ENCODE data around the gene ITSN1. TPM values are rescaled to one million over a fixed set of nuclear protein-coding genes. Genes with fewer than 3 reads are reported as not detected.

The ITSN1 gene
- total RNA-seq, 3 donors from 2014 or later = 39.5 to 113 (median 58.3) TPM

DNA sequence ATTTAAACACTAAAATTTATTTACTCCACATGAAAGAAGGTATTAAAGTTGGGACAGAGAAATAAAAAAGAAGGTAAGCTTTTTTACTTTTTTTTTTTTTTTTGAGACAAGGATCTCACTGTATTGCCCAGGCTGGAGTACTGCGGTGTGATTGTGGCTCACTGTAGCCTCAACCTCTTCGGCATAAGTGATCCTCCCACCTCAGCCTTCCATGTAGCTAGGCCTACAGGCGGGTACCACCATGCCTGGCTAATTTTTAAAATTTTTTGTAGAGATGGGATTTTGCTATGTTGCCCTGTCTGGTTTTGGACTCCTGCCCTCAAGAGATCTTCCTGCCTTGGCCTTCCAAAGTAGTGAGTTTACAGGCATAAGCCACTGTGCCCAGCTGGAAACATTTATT, 106.6 kb downstream of the ITSN1 start:
- Histone ChIP-seq H3K4me1 (no peaks in the 10 kb centered on the region), H3K9me3 (peaks cover 8 to 13% of the 10 kb centered on the region in 2 donors), H3K27ac (no peak overlapping the region), H3K36me3 (no peaks in the 10 kb centered on the region), H3K4me3 (no peak overlapping the region), H3K27me3 (no peaks in the 10 kb centered on the region)
- intact Hi-C loops (cut with DNase I; ENCODE audit: low total_unique reads) = no loop called here
- no peak for TF ChIP-seq POLR2A (IDR thresholded peaks at IDR 0.05)
- TF ChIP-seq, protein P1, sequence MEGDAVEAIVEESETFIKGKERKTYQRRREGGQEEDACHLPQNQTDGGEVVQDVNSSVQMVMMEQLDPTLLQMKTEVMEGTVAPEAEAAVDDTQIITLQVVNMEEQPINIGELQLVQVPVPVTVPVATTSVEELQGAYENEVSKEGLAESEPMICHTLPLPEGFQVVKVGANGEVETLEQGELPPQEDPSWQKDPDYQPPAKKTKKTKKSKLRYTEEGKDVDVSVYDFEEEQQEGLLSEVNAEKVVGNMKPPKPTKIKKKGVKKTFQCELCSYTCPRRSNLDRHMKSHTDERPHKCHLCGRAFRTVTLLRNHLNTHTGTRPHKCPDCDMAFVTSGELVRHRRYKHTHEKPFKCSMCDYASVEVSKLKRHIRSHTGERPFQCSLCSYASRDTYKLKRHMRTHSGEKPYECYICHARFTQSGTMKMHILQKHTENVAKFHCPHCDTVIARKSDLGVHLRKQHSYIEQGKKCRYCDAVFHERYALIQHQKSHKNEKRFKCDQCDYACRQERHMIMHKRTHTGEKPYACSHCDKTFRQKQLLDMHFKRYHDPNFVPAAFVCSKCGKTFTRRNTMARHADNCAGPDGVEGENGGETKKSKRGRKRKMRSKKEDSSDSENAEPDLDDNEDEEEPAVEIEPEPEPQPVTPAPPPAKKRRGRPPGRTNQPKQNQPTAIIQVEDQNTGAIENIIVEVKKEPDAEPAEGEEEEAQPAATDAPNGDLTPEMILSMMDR (IDR thresholded peaks at IDR 0.05) = no peak
- TF ChIP-seq POLR2AphosphoS5 (IDR thresholded peaks at IDR 0.05) = no peak
- no peak for DNase-seq (ENCODE audit: low spot score in 2 of 2)

DNA sequence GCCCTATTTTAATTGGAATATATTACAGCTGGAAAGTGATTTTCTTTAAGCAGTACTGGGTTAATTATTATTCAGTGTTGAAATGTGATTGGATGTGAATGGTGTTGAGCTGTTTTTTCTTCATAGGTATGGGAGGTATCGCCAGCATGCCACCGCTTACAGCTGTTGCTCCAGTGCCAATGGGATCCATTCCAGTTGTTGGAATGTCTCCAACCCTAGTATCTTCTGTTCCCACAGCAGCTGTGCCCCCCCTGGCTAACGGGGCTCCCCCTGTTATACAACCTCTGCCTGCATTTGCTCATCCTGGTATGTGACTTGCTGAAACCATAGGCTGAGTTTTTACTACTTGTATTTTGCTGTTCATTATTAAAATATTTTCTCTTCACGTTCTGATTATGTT, 107.7 kb downstream of the ITSN1 start:
- H3K27me3 ChIP-seq = no peaks in the 10 kb centered on the region
- intact Hi-C loops (cut with DNase I; ENCODE audit: low total_unique reads) = loop anchor here (5.0 kb wide), 1 partner anchor 153 kb away; no protein-coding TSS in a partner anchor
- no peaks in the 10 kb centered on the region for H3K36me3 ChIP-seq
- H3K4me3 ChIP-seq = no peak overlapping the region
- H3K4me1 ChIP-seq = no peaks in the 10 kb centered on the region
- H3K27ac ChIP-seq = no peak overlapping the region
- DNase-seq (ENCODE audit: low spot score in 2 of 2) = no peak
- TF ChIP-seq POLR2AphosphoS5 (IDR thresholded peaks at IDR 0.05) (no peak), POLR2A (IDR thresholded peaks at IDR 0.05) (no peak)
- TF ChIP-seq, protein P1 (IDR thresholded peaks at IDR 0.05) = no peak
- peaks cover 8 to 13% of the 10 kb centered on the region in 2 donors for H3K9me3 ChIP-seq

- no peak overlapping the region for H3K27ac ChIP-seq
Measured at GRCh38 chr21:33751120-33751519, 108.8 kb downstream of the ITSN1 start.

DNA sequence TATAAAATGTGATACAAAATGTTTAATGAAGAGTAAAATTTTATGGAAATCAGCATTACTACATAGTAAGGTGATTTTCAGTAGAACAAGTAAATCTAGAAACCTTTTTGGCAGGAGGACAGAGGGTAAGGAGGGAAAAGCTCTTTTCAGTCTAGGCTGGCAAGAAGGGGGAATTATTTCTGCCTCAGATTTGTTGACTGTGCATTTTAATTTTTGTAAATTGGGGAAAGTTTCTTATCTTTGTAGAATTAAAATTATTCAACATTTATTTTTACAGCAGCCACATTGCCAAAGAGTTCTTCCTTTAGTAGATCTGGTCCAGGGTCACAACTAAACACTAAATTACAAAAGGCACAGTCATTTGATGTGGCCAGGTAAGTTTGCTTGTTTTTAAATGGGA, 109.2 kb downstream of the ITSN1 start:
- no peak overlapping the region for H3K27ac ChIP-seq
- H3K36me3 ChIP-seq = no peaks in the 10 kb centered on the region
- DNase-seq (ENCODE audit: low spot score in 2 of 2) = no peak
- peaks cover 6 to 13% of the 10 kb centered on the region in 2 donors for H3K9me3 ChIP-seq
- no peak overlapping the region for H3K4me3 ChIP-seq
- H3K27me3 ChIP-seq = no peaks in the 10 kb centered on the region
- no peaks in the 10 kb centered on the region for H3K4me1 ChIP-seq
- intact Hi-C loops (cut with DNase I; ENCODE audit: low total_unique reads) = loop anchor here (5.0 kb wide), 1 partner anchor 154 kb away; no protein-coding TSS in a partner anchor
- TF ChIP-seq, protein P1 (IDR thresholded peaks at IDR 0.05) = no peak
- TF ChIP-seq POLR2AphosphoS5 (IDR thresholded peaks at IDR 0.05) (no peak), POLR2A (IDR thresholded peaks at IDR 0.05) (no peak)

More at GRCh38 chr21:33751120-33751519, 108.8 kb downstream of the ITSN1 start:
- DNase-seq (ENCODE audit: low spot score in 2 of 2) = no peak
- no peaks in the 10 kb centered on the region for H3K36me3 ChIP-seq
- peaks cover 8 to 13% of the 10 kb centered on the region in 2 donors for H3K9me3 ChIP-seq
- intact Hi-C loops (cut with DNase I; ENCODE audit: low total_unique reads) = loop anchor here (5.0 kb wide), 1 partner anchor 154 kb away; no protein-coding TSS in a partner anchor
- H3K4me3 ChIP-seq = no peak overlapping the region
- no peaks in the 10 kb centered on the region for H3K27me3 ChIP-seq
- TF ChIP-seq POLR2AphosphoS5 (IDR thresholded peaks at IDR 0.05) (no peak), POLR2A (IDR thresholded peaks at IDR 0.05) (no peak)
- TF ChIP-seq, protein P1 (IDR thresholded peaks at IDR 0.05) = no peak
- no peaks in the 10 kb centered on the region for H3K4me1 ChIP-seq

- Histone ChIP-seq H3K4me3 (no peak overlapping the region), H3K9me3 (peaks cover 0 to 8% of the 10 kb centered on the region in 2 donors), H3K4me1 (no peaks in the 10 kb centered on the region), H3K27ac (no peak overlapping the region), H3K36me3 (no peaks in the 10 kb centered on the region), H3K27me3 (no peaks in the 10 kb centered on the region)
- no peak for DNase-seq (ENCODE audit: low spot score in 2 of 2)
- intact Hi-C loops (cut with DNase I; ENCODE audit: low total_unique reads) = loop anchor here (5.0 kb wide), 1 partner anchor 155 kb away; no protein-coding TSS in a partner anchor
- TF ChIP-seq POLR2A (IDR thresholded peaks at IDR 0.05) (no peak), POLR2AphosphoS5 (IDR thresholded peaks at IDR 0.05) (no peak)
- TF ChIP-seq, protein P1 (IDR thresholded peaks at IDR 0.05) = no peak
Measured at GRCh38 chr21:33752260-33752659, 110.0 kb downstream of the ITSN1 start.
